ENCODE data around the gene CACNA1F.
"Not testable (repeated sequence)": the region's sequence is repeated elsewhere in the genome, so short reads cannot be mapped to it uniquely, and the experiment has no call there.

The CACNA1F gene

GRCh38 chrX:49175435-49176274 is 57.5 kb downstream of the CACNA1F start:
- no peak for DNase-seq (ENCODE audit: low read depth)

- DNase-seq (ENCODE audit: low read depth): no peak
Observed at GRCh38 chrX:49174723-49175122, 58.4 kb downstream of the CACNA1F start.

- not testable (repeated sequence) for DNase-seq (ENCODE audit: low read depth)
Observed at GRCh38 chrX:49173544-49173943, 59.6 kb downstream of the CACNA1F start.

- DNase-seq (ENCODE audit: low read depth): peak; percentile 63
Observed at GRCh38 chrX:49172280-49172780, 60.8 kb downstream of the CACNA1F start.

GRCh38 chrX:49171752-49172279 is 61.3 kb downstream of the CACNA1F start, which contains the start of gene PLP2:
Gene PLP2 (plus strand): TSS chrX:49171898. CDS start chrX:49172001, 103 bp downstream.
- DNase-seq (ENCODE audit: low read depth): peak; percentile 69

GRCh38 chrX:49167740-49168108 is 65.4 kb downstream of the CACNA1F start:
- no peak for DNase-seq (ENCODE audit: low read depth)

- peak; percentile 58 for DNase-seq (ENCODE audit: low read depth)
Observed at GRCh38 chrX:49166914-49167739, 66.0 kb downstream of the CACNA1F start.

- peak; percentile 55 for DNase-seq (ENCODE audit: low read depth)
Observed at GRCh38 chrX:49165901-49166881, 66.9 kb downstream of the CACNA1F start.

GRCh38 chrX:49164589-49165360 is 68.4 kb downstream of the CACNA1F start:
- DNase-seq (ENCODE audit: low read depth): no peak

- peak; percentile 67 for DNase-seq (ENCODE audit: low read depth)
Observed at GRCh38 chrX:49163555-49164419, 69.4 kb downstream of the CACNA1F start.

GRCh38 chrX:49162620-49163019 is 70.5 kb downstream of the CACNA1F start, which contains the start of gene MAGIX:
Gene MAGIX (plus strand): TSS chrX:49162758. CDS start chrX:49162890, 132 bp downstream.
- no peak for DNase-seq (ENCODE audit: low read depth)

GRCh38 chrX:49161632-49162031 is 71.5 kb downstream of the CACNA1F start:
- no peak for DNase-seq (ENCODE audit: low read depth)

- no peak for DNase-seq (ENCODE audit: low read depth)
Observed at GRCh38 chrX:49160908-49161307, 72.2 kb downstream of the CACNA1F start.

- no peak for DNase-seq (ENCODE audit: low read depth)
Observed at GRCh38 chrX:49157194-49157593, 75.9 kb downstream of the CACNA1F start.

- peak; percentile 74 for DNase-seq (ENCODE audit: low read depth)
Observed at GRCh38 chrX:49155900-49156837, 77.0 kb downstream of the CACNA1F start.

GRCh38 chrX:49155243-49155899 is 77.8 kb downstream of the CACNA1F start:
- no peak for DNase-seq (ENCODE audit: low read depth)

Data from activated T-cell treated with anti-CD3 and anti-CD28 coated beads for 24 hours (primary cell).